ENCODE results near the gene STAT3. TPM values are rescaled to one million over a fixed set of nuclear protein-coding genes. Genes with fewer than 3 reads are reported as not detected.

STAT3 gene
- total and polyA plus RNA-seq, 12 donors, result 33.9 to 398 (median 109) TPM

- Histone ChIP-seq H3K4me1 (peaks cover 6 to 69% (median 35%) of the 10 kb centered on the region in 9 donors), H3K27ac (peak overlapping the region in 1 of 10 donors; percentile 98), H3K9me3 (no peaks in the 10 kb centered on the region), H3K4me3 (peak overlapping the region in 1 of 10 donors; percentile 91), H3K36me3 (no peaks in the 10 kb centered on the region), H3K27me3 (no peaks in the 10 kb centered on the region)
- intact Hi-C loops (cut with DNase I), result loop anchor here in 1 of 10 donors (10.0 kb wide), 1 partner anchor 49 kb away; no protein-coding TSS in a partner anchor
- DNase-seq, result no peak
- TF ChIP-seq CTCF (IDR thresholded peaks at IDR 0.05), result no peak
- no peak for ATAC-seq
- 83 to 86% methylated on average over 7 of the region's 7 CpGs for WGBS, 2 donors
These were observed 114.6 kb downstream of the STAT3 start for GRCh38 chr17:42273474-42274252.

GRCh38 chr17:42272162-42272907 lies 115.9 kb downstream of the STAT3 start:
- DNase-seq (no peak), ATAC-seq (no peak)
- intact Hi-C loops (cut with DNase I), result loop anchor here in 1 of 10 donors (10.0 kb wide), 1 partner anchor 48 kb away; no protein-coding TSS in a partner anchor
- no peaks in the 10 kb centered on the region for H3K27me3 ChIP-seq
- no peaks in the 10 kb centered on the region for H3K36me3 ChIP-seq
- peak overlapping the region in 1 of 10 donors; percentile 98 for H3K27ac ChIP-seq
- TF ChIP-seq CTCF (IDR thresholded peaks at IDR 0.05), result no peak
- 65 to 69% methylated on average over 7 of the region's 7 CpGs for WGBS, 2 donors
- H3K4me3 ChIP-seq, result no peak overlapping the region
- H3K9me3 ChIP-seq, result no peaks in the 10 kb centered on the region
- peaks cover 6 to 73% (median 33%) of the 10 kb centered on the region in 9 donors for H3K4me1 ChIP-seq

- ATAC-seq (no peak), DNase-seq (no peak)
- peaks cover 3 to 73% (median 27%) of the 10 kb centered on the region in 9 donors for H3K4me1 ChIP-seq
- H3K4me3 ChIP-seq, result no peak overlapping the region
- peak overlapping the region in 1 of 10 donors; percentile 98 for H3K27ac ChIP-seq
- no peak for TF ChIP-seq CTCF (IDR thresholded peaks at IDR 0.05)
- intact Hi-C loops (cut with DNase I), result loop anchor here in 1 of 10 donors (10.0 kb wide), 1 partner anchor 47 kb away; no protein-coding TSS in a partner anchor
- no peaks in the 10 kb centered on the region for H3K9me3 ChIP-seq
- H3K36me3 ChIP-seq, result no peaks in the 10 kb centered on the region
- no peaks in the 10 kb centered on the region for H3K27me3 ChIP-seq
These were observed 116.5 kb downstream of the STAT3 start for GRCh38 chr17:42271779-42272035.

- Histone ChIP-seq H3K9me3 (no peaks in the 10 kb centered on the region), H3K4me1 (peaks cover 3 to 76% (median 25%) of the 10 kb centered on the region in 9 donors), H3K27ac (peak overlapping the region in 1 of 10 donors; percentile 98), H3K36me3 (no peaks in the 10 kb centered on the region), H3K4me3 (no peak overlapping the region), H3K27me3 (no peaks in the 10 kb centered on the region)
- no peak for DNase-seq
- intact Hi-C loops (cut with DNase I), result loop anchor here in 1 of 10 donors (10.0 kb wide), 1 partner anchor 46 kb away; no protein-coding TSS in a partner anchor
- no peak for ATAC-seq
- WGBS, 2 donors, result 87 to 92% methylated on average over 3 of the region's 3 CpGs
- no peak for TF ChIP-seq CTCF (IDR thresholded peaks at IDR 0.05)
These were observed 117.0 kb downstream of the STAT3 start for GRCh38 chr17:42271006-42271778.
